ENCODE measurements around the gene HMGN4. TPM values are rescaled to one million over a fixed set of nuclear protein-coding genes. Genes with fewer than 3 reads are reported as not detected.

HMGN4 gene
- total RNA-seq = 10 to 100 TPM; 57.0 to 96.6 (median 82.6) TPM

- intact Hi-C loops (cut with DNase I; ENCODE audit: low total_unique reads) = loop anchor here (2.0 kb wide), 1 partner anchor 15 kb away; no protein-coding TSS in a partner anchor
- Histone ChIP-seq H3K9me3 (no peaks in the 10 kb centered on the region), H3K27me3 (no peaks in the 10 kb centered on the region), H3K36me3 (no peaks in the 10 kb centered on the region), H3K4me1 (no peaks in the 10 kb centered on the region), H3K27ac (peak within 1 kb of the TSS; percentile 94 to 96), H3K4me3 (peak within 1 kb of the TSS; percentile 81 to 91 (median 85))
- TF ChIP-seq POLR2AphosphoS5 (IDR thresholded peaks at IDR 0.05) (peak; percentile 60 to 75 (median 66)), POLR2A (IDR thresholded peaks at IDR 0.05) (peak; percentile 39), CTCF (IDR thresholded peaks at IDR 0.05) (no peak)
- DNase-seq (ENCODE audit: low spot score in 2 of 2) = peak; percentile 71 to 79
These were observed at the start of gene HMGN4 for GRCh38 chr6:26537846-26538571. Gene HMGN4 (plus strand): TSS chr6:26538366. CDS start chr6:26545207, 6,841 bp downstream.

- Histone ChIP-seq H3K4me3 (no peak overlapping the region), H3K9me3 (peaks cover 0 to 5% of the 10 kb centered on the region in 2 donors), H3K36me3 (no peaks in the 10 kb centered on the region), H3K27me3 (no peaks in the 10 kb centered on the region), H3K27ac (no peak overlapping the region), H3K4me1 (no peaks in the 10 kb centered on the region)
- intact Hi-C loops (cut with DNase I; ENCODE audit: low total_unique reads) = no loop called here
- TF ChIP-seq POLR2A (IDR thresholded peaks at IDR 0.05) = no peak
- TF ChIP-seq POLR2AphosphoS5 (IDR thresholded peaks at IDR 0.05) = no peak
- no peak for TF ChIP-seq CTCF (IDR thresholded peaks at IDR 0.05)
- DNase-seq (ENCODE audit: low spot score in 2 of 2) = no peak
These were observed 47.9 kb upstream of the HMGN4 start for GRCh38 chr6:26489996-26490964.

- Histone ChIP-seq H3K36me3 (no peaks in the 10 kb centered on the region), H3K27me3 (no peaks in the 10 kb centered on the region), H3K9me3 (peaks cover 0 to 5% of the 10 kb centered on the region in 2 donors), H3K4me1 (no peaks in the 10 kb centered on the region), H3K27ac (no peak overlapping the region), H3K4me3 (no peak overlapping the region)
- intact Hi-C loops (cut with DNase I; ENCODE audit: low total_unique reads) = no loop called here
- DNase-seq (ENCODE audit: low spot score in 2 of 2) = no peak
- TF ChIP-seq POLR2A (IDR thresholded peaks at IDR 0.05) = no peak
- no peak for TF ChIP-seq POLR2AphosphoS5 (IDR thresholded peaks at IDR 0.05)
- TF ChIP-seq CTCF (IDR thresholded peaks at IDR 0.05) = no peak
These were observed 46.6 kb upstream of the HMGN4 start for GRCh38 chr6:26491604-26492003.

GRCh38 chr6:26493258-26493657 lies 44.9 kb upstream of the HMGN4 start:
- no peaks in the 10 kb centered on the region for H3K9me3 ChIP-seq
- intact Hi-C loops (cut with DNase I; ENCODE audit: low total_unique reads) = no loop called here
- H3K36me3 ChIP-seq = no peaks in the 10 kb centered on the region
- no peak for DNase-seq (ENCODE audit: low spot score in 2 of 2)
- H3K27ac ChIP-seq = no peak overlapping the region
- H3K4me1 ChIP-seq = no peaks in the 10 kb centered on the region
- no peaks in the 10 kb centered on the region for H3K27me3 ChIP-seq
- TF ChIP-seq POLR2A (IDR thresholded peaks at IDR 0.05) (no peak), POLR2AphosphoS5 (IDR thresholded peaks at IDR 0.05) (no peak)
- no peak overlapping the region for H3K4me3 ChIP-seq

GRCh38 chr6:26494117-26494516 lies 44.0 kb upstream of the HMGN4 start:
- H3K36me3 ChIP-seq = no peaks in the 10 kb centered on the region
- H3K4me3 ChIP-seq = no peak overlapping the region
- H3K9me3 ChIP-seq = no peaks in the 10 kb centered on the region
- no peak for DNase-seq (ENCODE audit: low spot score in 2 of 2)
- intact Hi-C loops (cut with DNase I; ENCODE audit: low total_unique reads) = no loop called here
- H3K27me3 ChIP-seq = no peaks in the 10 kb centered on the region
- H3K27ac ChIP-seq = no peak overlapping the region
- no peak for TF ChIP-seq CTCF (IDR thresholded peaks at IDR 0.05)
- TF ChIP-seq POLR2AphosphoS5 (IDR thresholded peaks at IDR 0.05) = no peak
- TF ChIP-seq POLR2A (IDR thresholded peaks at IDR 0.05) = no peak
- no peaks in the 10 kb centered on the region for H3K4me1 ChIP-seq

Measured in breast epithelium (tissue), 4 donors.